Measurements from ENCODE around the gene A1BG.

DNA sequence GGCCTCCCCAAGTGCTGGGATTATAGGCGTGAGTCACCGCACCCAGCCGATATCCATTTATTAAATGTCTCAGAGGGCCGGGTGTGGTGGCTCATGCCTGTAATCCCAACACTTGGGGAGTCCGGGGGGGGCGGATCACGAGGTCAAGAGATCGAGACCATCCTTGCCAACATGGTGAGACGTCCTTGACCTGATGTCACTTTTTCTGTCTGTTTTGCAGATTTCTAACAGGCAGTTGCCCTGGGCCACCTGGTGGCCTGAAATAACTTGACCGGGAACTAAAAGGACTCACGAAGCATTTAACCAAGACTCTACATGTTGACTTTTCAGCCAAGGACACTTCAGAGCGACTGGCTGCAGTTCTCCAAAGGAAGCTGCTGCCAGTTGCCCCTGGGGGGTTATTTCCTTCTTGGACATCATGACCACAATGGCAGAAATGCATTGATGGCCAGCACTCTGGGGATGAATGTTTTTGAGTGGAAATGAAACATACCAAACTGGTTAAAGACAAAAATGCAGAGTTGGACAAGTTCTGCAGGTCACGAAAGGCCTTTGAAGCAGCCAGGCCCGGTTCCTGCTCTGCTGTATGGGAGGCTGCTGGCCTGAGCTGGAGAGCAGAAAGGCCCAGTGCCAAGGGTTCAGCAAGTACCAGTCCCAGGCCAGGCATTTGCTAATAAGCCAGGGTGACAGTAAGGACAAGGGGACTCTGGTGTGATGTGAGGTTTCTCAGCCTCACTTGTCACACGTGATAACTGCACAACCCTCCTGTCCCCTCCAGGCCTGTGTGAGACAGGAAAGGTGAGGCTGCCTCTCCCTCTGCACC, 19.2 kb upstream of the A1BG start:
- TF ChIP-seq EZH2phosphoT487 (IDR thresholded peaks at IDR 0.05; ENCODE audit: borderline replicate concordance, low read depth, low read length): no peak
- TF ChIP-seq, protein P1, sequence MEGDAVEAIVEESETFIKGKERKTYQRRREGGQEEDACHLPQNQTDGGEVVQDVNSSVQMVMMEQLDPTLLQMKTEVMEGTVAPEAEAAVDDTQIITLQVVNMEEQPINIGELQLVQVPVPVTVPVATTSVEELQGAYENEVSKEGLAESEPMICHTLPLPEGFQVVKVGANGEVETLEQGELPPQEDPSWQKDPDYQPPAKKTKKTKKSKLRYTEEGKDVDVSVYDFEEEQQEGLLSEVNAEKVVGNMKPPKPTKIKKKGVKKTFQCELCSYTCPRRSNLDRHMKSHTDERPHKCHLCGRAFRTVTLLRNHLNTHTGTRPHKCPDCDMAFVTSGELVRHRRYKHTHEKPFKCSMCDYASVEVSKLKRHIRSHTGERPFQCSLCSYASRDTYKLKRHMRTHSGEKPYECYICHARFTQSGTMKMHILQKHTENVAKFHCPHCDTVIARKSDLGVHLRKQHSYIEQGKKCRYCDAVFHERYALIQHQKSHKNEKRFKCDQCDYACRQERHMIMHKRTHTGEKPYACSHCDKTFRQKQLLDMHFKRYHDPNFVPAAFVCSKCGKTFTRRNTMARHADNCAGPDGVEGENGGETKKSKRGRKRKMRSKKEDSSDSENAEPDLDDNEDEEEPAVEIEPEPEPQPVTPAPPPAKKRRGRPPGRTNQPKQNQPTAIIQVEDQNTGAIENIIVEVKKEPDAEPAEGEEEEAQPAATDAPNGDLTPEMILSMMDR (conservative IDR thresholded peaks at IDR 0.05; ENCODE audit: low read length): peak; percentile 54

Measured in OCI-LY7 (cell line).